HG02678 (cell line): Measurements from ENCODE around the gene PIP4K2A.
"Not testable (repeated sequence)": the region's sequence is repeated elsewhere in the genome, so short reads cannot be mapped to it uniquely, and the experiment has no call there.

Source experiments
- ATAC-seq: cut with Tn5 transposase; IDR thresholded peaks from one replicate; pipeline ENCODE4 v1.9.1; 2021; ENCODE audit warnings: mild to moderate bottlenecking, moderate library complexity; ENCODE audit not compliant: unreplicated experiment

The PIP4K2A gene

DNA sequence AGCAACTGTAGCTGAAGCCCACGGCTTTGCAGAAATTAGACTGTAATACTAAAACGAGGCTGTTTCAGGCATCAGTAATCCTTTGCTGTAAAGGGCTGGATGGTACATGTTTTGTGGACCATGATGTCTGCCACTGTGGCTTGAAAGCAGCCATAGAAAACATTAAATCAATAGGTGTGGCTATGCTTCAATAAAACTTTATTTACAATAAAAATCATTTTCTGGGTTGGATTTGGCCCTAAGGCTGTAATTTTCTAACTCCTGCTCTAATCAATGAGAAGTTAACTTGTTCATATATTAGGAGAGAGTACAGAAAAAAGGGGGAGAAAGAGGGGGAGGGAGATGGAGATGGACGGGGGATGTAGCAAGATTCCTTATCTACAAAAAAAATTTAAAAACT, 183.4 kb downstream of the PIP4K2A start:
- no peak for ATAC-seq

GRCh38 chr10:22527520-22527919, 186.9 kb downstream of the PIP4K2A start:
- no peak for ATAC-seq

GRCh38 chr10:22524333-22524732, 190.0 kb downstream of the PIP4K2A start:
- ATAC-seq, result not testable (repeated sequence)

DNA sequence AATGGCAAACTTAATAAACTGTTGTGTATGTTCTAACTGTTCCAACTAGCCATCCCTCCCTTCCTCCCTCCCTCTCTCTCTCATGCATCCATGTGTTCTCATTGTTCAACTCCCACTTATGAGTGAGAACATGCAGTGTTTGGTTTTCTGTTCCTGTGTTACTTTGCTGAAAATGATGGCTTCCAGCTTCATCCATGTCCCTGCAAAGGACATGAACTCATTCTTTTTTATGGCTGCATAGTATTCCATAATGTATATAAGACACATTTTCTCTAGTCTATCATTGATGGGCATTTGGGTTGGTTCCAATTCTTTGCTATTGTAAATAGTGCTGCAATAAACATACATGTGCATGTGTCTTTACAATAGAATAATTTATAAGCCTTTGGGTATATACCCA, 193.7 kb downstream of the PIP4K2A start:
- not testable (repeated sequence) for ATAC-seq

DNA sequence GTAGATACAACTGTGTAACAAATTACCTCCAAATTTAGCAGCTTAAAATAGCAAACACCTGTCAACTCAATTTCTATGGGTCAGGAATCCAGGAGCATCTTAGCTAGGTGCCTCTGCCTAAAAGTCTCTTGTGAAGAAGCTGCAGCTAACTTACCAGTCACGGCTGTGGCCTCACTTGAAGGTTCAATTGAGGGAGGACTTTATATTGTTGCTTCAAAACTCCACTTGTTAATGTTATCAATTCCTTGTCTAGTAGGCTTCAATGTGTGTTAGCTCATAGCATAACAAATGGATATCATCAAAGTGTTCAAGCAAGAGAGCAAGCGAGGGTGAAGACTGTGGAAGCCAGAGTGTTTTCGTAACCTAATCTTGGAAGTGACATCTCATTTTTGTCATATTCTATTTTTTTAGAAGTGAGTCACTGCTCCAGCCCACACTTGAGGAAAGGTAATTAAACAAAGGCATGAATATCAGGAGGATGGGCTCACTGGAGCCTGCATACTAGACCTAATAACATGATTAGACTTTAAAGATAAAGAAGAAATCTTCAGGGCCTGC, 196.1 kb downstream of the PIP4K2A start:
- ATAC-seq, result no peak

- ATAC-seq, result no peak
Observed at GRCh38 chr10:22515009-22515408, 199.4 kb downstream of the PIP4K2A start.

GRCh38 chr10:22514414-22514758, 200.0 kb downstream of the PIP4K2A start:
- ATAC-seq, result not testable (repeated sequence)

- not testable (repeated sequence) for ATAC-seq
Observed at GRCh38 chr10:22513483-22514413, 200.6 kb downstream of the PIP4K2A start.

DNA sequence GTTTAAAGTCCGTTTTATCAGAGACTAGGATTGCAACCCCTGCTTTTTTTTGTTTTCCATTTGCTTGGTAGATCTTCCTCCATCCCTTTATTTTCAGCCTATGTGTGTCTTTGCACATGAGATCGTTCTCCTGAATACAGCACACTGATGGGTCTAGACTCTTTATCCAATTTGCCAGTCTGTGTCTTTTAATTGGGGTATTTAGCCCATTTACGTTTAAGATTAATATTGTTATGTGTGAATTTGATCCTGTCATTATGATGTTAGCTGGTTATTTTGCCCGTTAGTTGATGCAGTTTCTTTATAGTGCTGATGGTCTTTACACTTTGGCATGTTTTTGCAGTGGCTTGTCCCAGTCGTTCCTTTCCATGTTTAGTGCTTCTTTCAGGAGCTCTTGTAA, 202.4 kb downstream of the PIP4K2A start:
- not testable (repeated sequence) for ATAC-seq

- not testable (repeated sequence) for ATAC-seq
Observed at GRCh38 chr10:22508214-22508613, 206.2 kb downstream of the PIP4K2A start.

- no peak for ATAC-seq
Observed at GRCh38 chr10:22505911-22506685, 208.3 kb downstream of the PIP4K2A start.

DNA sequence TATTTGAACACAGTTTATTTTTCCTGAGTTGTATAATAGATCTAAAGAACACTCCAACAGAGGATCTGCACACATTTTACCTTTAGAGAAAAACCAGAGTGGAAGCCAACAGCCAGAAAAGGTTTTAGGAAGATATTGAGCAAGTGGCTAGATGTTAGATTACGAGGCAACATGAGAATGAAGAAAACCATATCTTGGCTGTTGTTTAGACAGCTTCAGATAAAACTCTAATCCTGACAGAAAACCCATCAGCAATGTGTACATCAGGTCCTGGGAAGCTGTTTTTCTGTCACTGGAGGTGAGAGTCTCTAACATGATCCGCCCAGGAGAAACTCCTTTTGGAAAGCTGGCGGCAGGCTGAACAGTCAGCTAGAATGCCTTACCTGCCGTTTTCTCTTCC, 209.6 kb downstream of the PIP4K2A start:
- ATAC-seq, result no peak

DNA sequence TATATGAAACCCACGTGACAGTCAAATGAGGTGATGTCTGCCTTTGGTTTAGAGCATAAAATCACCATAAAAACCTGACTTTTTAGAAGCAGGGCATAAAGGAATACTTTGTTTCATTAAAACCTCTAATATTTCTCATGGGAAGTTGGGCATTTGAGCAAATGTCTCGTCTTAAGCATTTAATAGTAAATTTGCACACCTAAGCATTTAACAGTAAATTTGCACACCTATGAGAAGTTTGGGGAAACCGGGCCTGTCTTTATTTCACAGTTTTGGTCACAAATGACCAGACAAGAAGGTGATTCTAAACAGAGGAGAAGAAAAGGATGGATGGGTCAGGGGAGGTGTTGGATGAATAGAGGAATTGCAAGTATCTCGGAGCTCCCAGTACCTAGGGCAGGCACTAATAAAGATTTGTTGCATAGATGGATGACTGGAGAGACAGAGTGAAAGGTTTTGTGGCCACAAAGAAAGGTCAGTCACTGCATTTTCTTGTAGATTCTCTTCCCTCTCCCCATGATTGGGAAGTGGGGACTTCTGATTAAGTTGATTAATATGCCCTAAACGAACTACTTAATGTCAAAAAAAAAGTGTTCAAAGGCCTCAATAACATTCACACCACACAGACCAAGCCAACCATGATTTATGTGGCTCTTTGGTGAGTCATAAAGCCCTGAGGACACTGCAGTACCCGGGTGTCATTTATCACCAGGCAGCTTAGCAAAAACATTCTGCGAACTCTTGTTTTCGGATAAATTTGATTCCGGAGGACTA, 210.9 kb downstream of the PIP4K2A start:
- no peak for ATAC-seq

GRCh38 chr10:22501863-22502262, 212.5 kb downstream of the PIP4K2A start:
- no peak for ATAC-seq

GRCh38 chr10:22501413-22501812, 213.0 kb downstream of the PIP4K2A start:
- no peak for ATAC-seq

DNA sequence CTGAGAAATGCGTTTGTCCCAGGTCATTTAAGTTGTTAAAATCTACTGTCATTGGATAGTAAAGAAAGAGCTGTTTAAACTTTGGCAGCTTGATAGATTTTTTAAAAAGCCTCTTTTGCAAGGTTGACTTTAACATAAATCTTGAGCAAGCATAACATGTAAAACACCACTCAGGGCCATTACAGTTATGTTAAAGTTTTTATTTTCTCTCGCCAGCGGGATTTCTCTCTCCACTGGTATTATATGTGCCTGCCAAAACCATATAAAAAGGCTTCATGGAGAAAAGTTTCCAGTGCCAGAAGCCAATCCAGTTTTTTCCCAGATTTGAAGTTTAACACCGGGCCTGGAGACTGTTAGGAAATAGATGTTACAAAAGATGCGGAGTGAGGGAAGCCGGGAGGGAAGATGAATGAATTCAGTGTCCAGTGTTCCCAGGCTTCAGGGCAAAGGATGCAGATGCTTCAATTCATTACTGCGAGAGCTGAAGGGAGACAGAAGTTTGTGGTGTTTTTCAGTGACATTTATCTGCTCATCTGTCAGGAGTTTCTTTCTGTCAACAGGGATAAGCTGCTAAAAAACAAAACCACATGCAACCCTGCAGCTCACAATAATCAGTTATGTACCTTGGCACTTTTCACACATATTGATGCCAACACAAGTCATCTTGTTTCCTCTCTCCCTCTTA, 213.6 kb downstream of the PIP4K2A start:
- ATAC-seq, result no peak

DNA sequence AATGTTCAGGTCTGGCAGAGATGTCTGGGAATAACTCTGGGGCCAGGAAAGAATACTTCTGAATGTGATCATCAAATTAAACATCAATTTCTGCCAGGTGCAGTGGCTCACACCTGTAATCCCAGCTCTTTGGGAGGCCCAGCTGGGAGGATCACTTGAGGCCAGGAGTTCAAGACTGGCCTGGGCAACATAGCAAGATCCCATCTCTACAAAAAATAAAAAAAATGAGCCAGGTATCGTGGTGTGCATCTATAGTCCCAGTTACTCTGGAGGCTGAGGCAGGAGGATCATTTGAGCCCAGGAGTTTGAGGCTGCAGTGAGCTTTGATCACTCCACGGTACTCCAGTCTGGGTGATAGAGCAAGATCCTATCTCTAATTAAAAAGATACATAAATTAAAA, 214.4 kb downstream of the PIP4K2A start:
- not testable (repeated sequence) for ATAC-seq

DNA sequence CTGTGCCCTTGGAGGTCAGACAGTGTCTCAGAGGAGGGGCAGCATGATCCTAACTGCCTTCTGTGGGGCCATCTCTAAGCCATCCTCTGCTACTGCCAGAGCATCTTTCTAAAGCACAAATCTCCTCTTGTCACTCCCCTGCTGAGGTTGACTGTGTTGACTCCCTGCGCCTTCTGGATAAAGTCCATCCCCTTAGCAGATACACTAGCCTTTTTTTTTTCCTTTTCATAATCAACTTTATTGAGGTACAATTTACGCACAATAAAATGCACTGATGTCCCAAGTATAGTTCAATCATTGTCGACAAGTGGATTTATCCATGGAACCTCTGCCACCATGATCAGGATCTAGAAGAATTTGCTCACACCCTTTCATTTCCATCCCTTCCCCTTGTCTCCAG, 219.0 kb downstream of the PIP4K2A start:
- no peak for ATAC-seq

DNA sequence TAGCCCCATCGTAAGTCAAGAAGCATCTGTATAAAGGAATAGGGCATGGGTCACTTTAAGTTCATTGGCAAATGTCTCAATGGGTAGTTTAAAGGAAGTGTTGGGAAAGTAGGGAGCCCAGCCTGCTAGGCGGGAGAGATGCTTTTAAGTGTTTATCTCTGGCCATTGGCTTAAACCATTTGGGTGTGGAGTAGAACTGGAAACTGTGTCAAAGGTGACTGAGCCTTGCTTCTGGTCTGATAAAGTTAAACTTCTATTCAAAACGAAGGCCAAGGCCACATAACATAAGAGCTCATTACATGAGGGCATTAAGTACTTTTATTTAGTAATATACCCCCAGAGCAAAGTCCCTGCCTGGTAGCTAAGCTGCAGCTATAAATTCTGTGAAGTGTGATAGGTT, 220.4 kb downstream of the PIP4K2A start:
- no peak for ATAC-seq

DNA sequence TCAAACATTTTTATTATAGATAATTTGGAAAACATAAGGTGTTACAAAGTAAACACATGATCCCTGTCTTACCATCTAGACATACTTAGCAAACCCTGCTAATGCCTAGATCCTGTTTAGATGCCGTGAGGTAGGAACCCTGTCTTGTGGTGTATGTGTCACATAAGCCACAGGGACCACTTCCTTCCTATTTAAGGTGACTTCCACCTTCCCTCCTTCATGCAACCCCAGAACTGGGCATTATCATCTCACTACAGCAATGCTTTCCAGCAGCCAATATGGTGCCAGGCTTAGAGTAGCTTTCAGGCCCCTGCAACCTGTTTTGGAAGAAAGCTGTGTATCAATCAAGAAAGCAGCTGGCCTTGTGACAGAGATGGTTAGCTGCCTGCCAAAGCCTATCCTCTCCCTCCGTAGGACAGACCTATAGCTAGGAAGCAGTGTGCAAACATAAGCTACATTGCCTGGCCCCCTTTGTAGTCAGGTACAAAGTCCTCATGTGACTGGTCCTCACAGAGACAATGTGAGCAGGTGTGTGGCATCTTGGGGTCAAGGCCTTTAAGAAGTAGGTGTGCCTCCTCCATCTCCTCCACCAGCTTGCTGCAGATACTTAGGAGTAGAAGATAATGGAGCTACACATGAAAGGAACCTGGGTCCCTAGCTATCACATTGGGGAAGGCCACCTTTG, 222.3 kb downstream of the PIP4K2A start:
- ATAC-seq, result no peak
